Fibroblast of skin of abdomen (primary cell): ENCODE results near the gene MKRN2OS. TPM values are rescaled to one million over a fixed set of nuclear protein-coding genes. Genes with fewer than 3 reads are reported as not detected.

Experiments used
- DNase-seq: peaks from one replicate; pipeline ENCODE4 v3.0.0-alpha.2; 2013
- polyA plus RNA-seq, 2 experiments: library from polyadenylated mRNA; unstranded; fragments of 120-200 nt; gene quantifications; one replicate each; pipeline ENCODE4 v1.2.1, GENCODE V29; 2013; ENCODE audit not compliant: insufficient read length in 2 of 2

The MKRN2OS gene
- not detected for polyA plus RNA-seq (2013, experiment 1 of 2; ENCODE audit: insufficient read length)
- polyA plus RNA-seq (2013, experiment 2 of 2; ENCODE audit: insufficient read length): not detected

GRCh38 chr3:12545473-12545791 lies at the start of gene MKRN2OS:
Gene MKRN2OS, minus strand, starts transcription at chr3:12545499. Its CDS starts 35 bp downstream, at chr3:12545464.
- no peak for DNase-seq

- DNase-seq: no peak
Observed at GRCh38 chr3:12593473-12593872, 48.2 kb upstream of the MKRN2OS start.

- DNase-seq: no peak
Observed at GRCh38 chr3:12591997-12592715, 46.9 kb upstream of the MKRN2OS start.

- DNase-seq: no peak
Observed at GRCh38 chr3:12591456-12591855, 46.2 kb upstream of the MKRN2OS start.

GRCh38 chr3:12590096-12590495 lies 44.8 kb upstream of the MKRN2OS start:
- no peak for DNase-seq

GRCh38 chr3:12588039-12589009 lies 43.0 kb upstream of the MKRN2OS start:
- peak; percentile 63 for DNase-seq

- DNase-seq: no peak
Observed at GRCh38 chr3:12586403-12586802, 41.1 kb upstream of the MKRN2OS start.

GRCh38 chr3:12585970-12586369 lies 40.7 kb upstream of the MKRN2OS start:
- no peak for DNase-seq

GRCh38 chr3:12585181-12585580 lies 39.9 kb upstream of the MKRN2OS start:
- no peak for DNase-seq

GRCh38 chr3:12584083-12584482 lies 38.8 kb upstream of the MKRN2OS start:
- no peak for DNase-seq

GRCh38 chr3:12583280-12583679 lies 38.0 kb upstream of the MKRN2OS start:
- DNase-seq: no peak

- no peak for DNase-seq
Observed at GRCh38 chr3:12582730-12583129, 37.4 kb upstream of the MKRN2OS start.

- DNase-seq: no peak
Observed at GRCh38 chr3:12579905-12580304, 34.6 kb upstream of the MKRN2OS start.

GRCh38 chr3:12579456-12579855 lies 34.2 kb upstream of the MKRN2OS start:
- DNase-seq: no peak

GRCh38 chr3:12578742-12579141 lies 33.4 kb upstream of the MKRN2OS start:
- no peak for DNase-seq

GRCh38 chr3:12577379-12577778 lies 32.1 kb upstream of the MKRN2OS start:
- no peak for DNase-seq

GRCh38 chr3:12574661-12575060 lies 29.4 kb upstream of the MKRN2OS start:
- no peak for DNase-seq

GRCh38 chr3:12574131-12574530 lies 28.8 kb upstream of the MKRN2OS start:
- DNase-seq: no peak

GRCh38 chr3:12571986-12572385 lies 26.7 kb upstream of the MKRN2OS start:
- no peak for DNase-seq

GRCh38 chr3:12569836-12570235 lies 24.5 kb upstream of the MKRN2OS start:
- no peak for DNase-seq

- DNase-seq: no peak
Observed at GRCh38 chr3:12568747-12569146, 23.4 kb upstream of the MKRN2OS start.

GRCh38 chr3:12566976-12567375 lies 21.7 kb upstream of the MKRN2OS start:
- DNase-seq: no peak

GRCh38 chr3:12562451-12562850 lies 17.2 kb upstream of the MKRN2OS start:
- no peak for DNase-seq

GRCh38 chr3:12561397-12561796 lies 16.1 kb upstream of the MKRN2OS start:
- DNase-seq: no peak
